ENCODE measurements around the gene ATF7. TPM values are rescaled to one million over a fixed set of nuclear protein-coding genes. Genes with fewer than 3 reads are reported as not detected.

ATF7 gene
- total and polyA plus RNA-seq, 2 of the 4 experiments (the other 2 are of a cell fraction) = 7.0 to 16.3 TPM

- DNase-seq (peak; percentile 23), ATAC-seq (ENCODE audit: low read depth) (no peak)
- no peak overlapping the region for H2BK5ac ChIP-seq (ENCODE audit: low read depth, low read length, poor library complexity, severe bottlenecking)
- H3K27ac ChIP-seq (ENCODE audit: insufficient read depth, low read length) = no peak overlapping the region
- H2AK9ac ChIP-seq (replicated peaks; ENCODE audit: low read depth, low read length, poor library complexity) = no peak overlapping the region
- H2AFZ ChIP-seq (replicated peaks; ENCODE audit: low read length, poor library complexity) = no peak overlapping the region
- no peaks in the 10 kb centered on the region for H3K9me3 ChIP-seq (ENCODE audit: control insufficient read depth, insufficient read depth, low read length)
- no peak overlapping the region for H2BK120ac ChIP-seq (ENCODE audit: low read depth, low read length)
- ChIA-PET POLR2A (ENCODE audit: unreplicated experiment) (no interaction called here), CTCF (no interaction called here)
- intact Hi-C loops (cut with micrococcal nuclease) = no loop called here
- H3K9me1 ChIP-seq (ENCODE audit: insufficient read depth, low read length) = peaks cover 3% of the 10 kb centered on the region; the same call in 1 of the 2 replicates
- H2BK15ac ChIP-seq (ENCODE audit: low read depth, low read length) = no peak overlapping the region
- no peak overlapping the region for H3K23ac ChIP-seq (ENCODE audit: low read depth, low read length)
- BruUV-seq (replicated peaks) = no TSS peak
- H4K5ac ChIP-seq (ENCODE audit: low read depth, low read length) = no peak overlapping the region
- no peak overlapping the region for H3K18ac ChIP-seq (ENCODE audit: low read depth, low read length)
- H3K4ac ChIP-seq (ENCODE audit: low read depth, low read length) = no peak overlapping the region
- no peaks in the 10 kb centered on the region for H3K27me3 ChIP-seq (ENCODE audit: control insufficient read depth, insufficient read depth, low read length)
- H4K20me1 ChIP-seq (ENCODE audit: insufficient read depth, low read length) = peaks cover 4% of the 10 kb centered on the region; the same call in 1 of the 2 replicates
- H3K4me2 ChIP-seq (ENCODE audit: low read depth, low read length) = no peak overlapping the region
- no peaks in the 10 kb centered on the region for H3K4me1 ChIP-seq (ENCODE audit: control insufficient read depth, insufficient read depth, low read length)
- no peak overlapping the region for H4K91ac ChIP-seq (ENCODE audit: insufficient read depth, low read depth, low read length)
- in situ Hi-C loops (cut with MboI; ENCODE audit: low sequenced_read_pairs) = no loop called here
- dilution Hi-C loops (cut with HindIII; ENCODE audit: low sequenced_read_pairs, unreplicated experiment) = no loop called here
- no peak overlapping the region for H3K9ac ChIP-seq (ENCODE audit: low read depth, low read length)
- no peak overlapping the region for H2AK5ac ChIP-seq (ENCODE audit: low read depth, low read length)
- no peak for TF ChIP-seq RAD21 (IDR thresholded peaks at IDR 0.05; ENCODE audit: low read length)
- TF ChIP-seq RCOR1 (IDR thresholded peaks at IDR 0.05; ENCODE audit: insufficient replicate concordance, low read length) = no peak
- TF ChIP-seq MAZ (IDR thresholded peaks at IDR 0.05; ENCODE audit: borderline replicate concordance, low read depth, low read length) = no peak
- no peak for TF ChIP-seq RFX5 (IDR thresholded peaks at IDR 0.05; ENCODE audit: low read depth, low read length)
- no peak for TF ChIP-seq CHD1 (IDR thresholded peaks at IDR 0.05; ENCODE audit: low read depth, low read length)
- TF ChIP-seq POLR2A (IDR thresholded peaks at IDR 0.05; ENCODE audit: low read depth, low read length) = no peak
- H3K79me1 ChIP-seq (ENCODE audit: low read depth in 1 of 2, low read length in 2 of 2) = peaks cover 23 to 55% of the 10 kb centered on the region in 2 experiments; a peak in 3 of 4 replicates
- no CpG with 5 or more reads among the region's 1 CpG for WGBS, 2 experiments (ENCODE audit: extremely low coverage in 2 of 2, insufficient read length in 1 of 2)
- no peak overlapping the region for H3K4me3 ChIP-seq (ENCODE audit: insufficient read depth, low read depth, low read length)
- no peak overlapping the region for H3K56ac ChIP-seq (ENCODE audit: extremely low read depth, insufficient read depth, low read length)
- H2BK20ac ChIP-seq (ENCODE audit: low read depth, low read length) = no peak overlapping the region
- H4K8ac ChIP-seq (ENCODE audit: low read depth in 2 of 2, low read length in 2 of 2) = no peak overlapping the region
- H3K36me3 ChIP-seq (ENCODE audit: control insufficient read depth, insufficient read depth, low read length) = peaks cover 6% of the 10 kb centered on the region
- no peak overlapping the region for H3K14ac ChIP-seq (replicated peaks; ENCODE audit: low read depth, low read length)
These were observed 12.4 kb downstream of the ATF7 start for GRCh38 chr12:53613821-53614220.

All from IMR-90 (cell line).